ENCODE data around the gene COMP.

Gene COMP

GRCh38 chr19:18782559-18783225 is 8.4 kb downstream of the COMP start:
- DNase-seq (ENCODE audit: low spot score), result no peak

- DNase-seq (ENCODE audit: low spot score), result no peak
Measured at GRCh38 chr19:18781885-18782527, 9.1 kb downstream of the COMP start.

- no peak for DNase-seq (ENCODE audit: low spot score)
Measured at GRCh38 chr19:18781047-18781600, 10.0 kb downstream of the COMP start.

GRCh38 chr19:18780631-18781030 is 10.5 kb downstream of the COMP start:
- no peak for DNase-seq (ENCODE audit: low spot score)

GRCh38 chr19:18780081-18780480 is 11.0 kb downstream of the COMP start:
- no peak for DNase-seq (ENCODE audit: low spot score)

- DNase-seq (ENCODE audit: low spot score), result no peak
Measured at GRCh38 chr19:18778826-18779495, 12.1 kb downstream of the COMP start.

- no peak for DNase-seq (ENCODE audit: low spot score)
Measured at GRCh38 chr19:18778076-18778389, 13.1 kb downstream of the COMP start.

- no peak for DNase-seq (ENCODE audit: low spot score)
Measured at GRCh38 chr19:18777301-18778075, 13.6 kb downstream of the COMP start.

GRCh38 chr19:18776736-18777135 is 14.4 kb downstream of the COMP start:
- DNase-seq (ENCODE audit: low spot score), result peak; percentile 63

GRCh38 chr19:18776288-18776594 is 14.9 kb downstream of the COMP start:
- peak; percentile 80 for DNase-seq (ENCODE audit: low spot score)

- peak; percentile 86 for DNase-seq (ENCODE audit: low spot score)
Measured at GRCh38 chr19:18775586-18776287, 15.4 kb downstream of the COMP start.

- no peak for DNase-seq (ENCODE audit: low spot score)
Measured at GRCh38 chr19:18774782-18775444, 16.2 kb downstream of the COMP start.

- DNase-seq (ENCODE audit: low spot score), result no peak
Measured at GRCh38 chr19:18774107-18774506, 17.0 kb downstream of the COMP start.

GRCh38 chr19:18773682-18774081 is 17.4 kb downstream of the COMP start:
- no peak for DNase-seq (ENCODE audit: low spot score)

- no peak for DNase-seq (ENCODE audit: low spot score)
Measured at GRCh38 chr19:18772620-18773587, 18.2 kb downstream of the COMP start.

- DNase-seq (ENCODE audit: low spot score), result no peak
Measured at GRCh38 chr19:18771328-18772242, 19.5 kb downstream of the COMP start.

GRCh38 chr19:18770663-18771327 is 20.3 kb downstream of the COMP start:
- no peak for DNase-seq (ENCODE audit: low spot score)

GRCh38 chr19:18769989-18770528 is 21.0 kb downstream of the COMP start:
- no peak for DNase-seq (ENCODE audit: low spot score)

All from GM03348 (cell line).